ENCODE data around the gene CNTNAP2.

The CNTNAP2 gene

DNA sequence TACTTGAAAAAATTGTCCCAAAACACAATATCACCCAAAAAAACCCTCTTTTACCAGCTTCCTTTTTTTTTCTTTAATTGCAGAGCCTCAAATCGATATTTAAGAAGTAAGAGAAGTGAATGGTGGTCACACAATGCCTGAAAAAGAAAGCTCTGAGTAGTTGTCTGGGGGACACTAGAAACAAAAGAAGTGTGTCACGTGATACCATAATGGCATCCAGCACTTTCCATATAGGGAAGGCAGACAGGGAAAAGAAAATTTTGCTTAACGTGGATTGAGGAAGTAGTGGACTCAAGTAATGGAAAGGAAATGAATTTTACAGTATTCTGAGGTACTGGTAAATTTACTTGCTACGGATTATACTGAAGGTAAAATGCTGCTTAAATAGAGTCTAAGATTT lies 1708.1 kb downstream of the CNTNAP2 start:
- Histone ChIP-seq H3K36me3 (no peaks in the 10 kb centered on the region), H3K4me3 (no peak overlapping the region), H3K27me3 (no peaks in the 10 kb centered on the region), H3K9ac (no peak overlapping the region), H3K4me1 (no peaks in the 10 kb centered on the region), H3K4me2 (no peak overlapping the region), H3K27ac (no peak overlapping the region), H3K9me3 (no peaks in the 10 kb centered on the region), H4K20me1 (no peaks in the 10 kb centered on the region)
- no peak for TF ChIP-seq Cebpa-rat (IDR thresholded peaks at IDR 0.05)

- Histone ChIP-seq H3K9ac (no peak overlapping the region), H3K27ac (no peak overlapping the region), H3K4me2 (no peak overlapping the region), H4K20me1 (no peaks in the 10 kb centered on the region), H3K4me1 (no peaks in the 10 kb centered on the region), H3K27me3 (no peaks in the 10 kb centered on the region), H3K9me3 (no peaks in the 10 kb centered on the region), H3K4me3 (no peak overlapping the region), H3K36me3 (no peaks in the 10 kb centered on the region)
- no peak for TF ChIP-seq Cebpa-rat (IDR thresholded peaks at IDR 0.05)
Measured at GRCh38 chr7:147829016-147829415, 1712.4 kb downstream of the CNTNAP2 start.

DNA sequence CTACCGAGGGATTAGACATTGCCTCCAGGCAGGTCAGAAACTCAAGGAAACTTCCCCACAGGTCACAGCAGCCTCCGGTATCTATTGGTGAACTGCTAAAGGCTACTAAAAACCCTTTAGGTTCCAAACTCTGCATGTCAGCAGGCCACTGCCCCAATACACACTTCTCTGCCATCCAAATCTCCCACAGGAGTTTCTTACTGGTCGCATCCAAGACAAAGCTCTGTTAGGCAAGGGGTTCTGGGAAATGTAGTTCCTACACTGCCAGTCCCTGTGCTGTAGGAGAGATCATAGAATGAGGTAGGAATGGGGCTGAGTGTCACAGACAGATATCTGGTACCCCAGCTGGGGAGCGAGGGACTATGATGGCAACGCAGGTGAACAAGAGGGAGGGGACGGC lies 1717.0 kb downstream of the CNTNAP2 start:
- H3K9ac ChIP-seq: no peak overlapping the region
- peaks cover 14% of the 10 kb centered on the region for H3K9me3 ChIP-seq
- no peak overlapping the region for H3K4me3 ChIP-seq

GRCh38 chr7:147833970-147834369 lies 1717.4 kb downstream of the CNTNAP2 start:
- Histone ChIP-seq H3K4me1 (no peaks in the 10 kb centered on the region), H3K27me3 (no peaks in the 10 kb centered on the region), H3K4me2 (no peak overlapping the region), H3K27ac (no peak overlapping the region), H3K9ac (no peak overlapping the region), H4K20me1 (no peaks in the 10 kb centered on the region), H3K9me3 (peaks cover 14% of the 10 kb centered on the region), H3K4me3 (no peak overlapping the region), H3K36me3 (no peaks in the 10 kb centered on the region)
- TF ChIP-seq Cebpa-rat (IDR thresholded peaks at IDR 0.05): no peak

More for the DNA sequence above, 1717.0 kb downstream of the CNTNAP2 start:
- Histone ChIP-seq H3K36me3 (no peaks in the 10 kb centered on the region), H3K4me2 (no peak overlapping the region), H3K27me3 (no peaks in the 10 kb centered on the region), H3K4me1 (no peaks in the 10 kb centered on the region), H3K27ac (no peak overlapping the region), H4K20me1 (no peaks in the 10 kb centered on the region)
- TF ChIP-seq Cebpa-rat (IDR thresholded peaks at IDR 0.05): no peak

DNA sequence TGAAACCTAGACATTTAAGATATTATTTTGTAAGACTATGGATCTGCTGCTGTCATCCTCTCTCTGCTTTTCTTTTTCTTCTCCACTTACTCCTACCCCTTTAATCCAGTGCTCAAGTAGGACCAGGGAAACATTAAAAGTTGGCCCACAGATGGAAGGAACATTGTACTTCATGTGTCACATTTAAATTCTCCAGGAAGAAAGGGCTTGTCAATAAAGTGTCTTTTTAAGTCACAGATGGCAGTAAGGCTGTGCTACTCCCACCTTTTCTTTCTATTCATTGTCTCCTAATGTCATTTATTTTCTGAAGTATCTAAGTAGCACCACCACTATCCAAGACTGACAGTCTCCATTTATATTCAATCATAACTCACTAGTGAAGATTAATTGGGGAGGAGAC lies 1736.2 kb downstream of the CNTNAP2 start:
- Histone ChIP-seq H3K9me3 (peaks cover 5% of the 10 kb centered on the region), H3K9ac (no peak overlapping the region), H3K36me3 (no peaks in the 10 kb centered on the region), H3K4me1 (no peaks in the 10 kb centered on the region), H3K4me2 (no peak overlapping the region), H3K27me3 (no peaks in the 10 kb centered on the region), H4K20me1 (no peaks in the 10 kb centered on the region), H3K27ac (no peak overlapping the region), H3K4me3 (no peak overlapping the region)
- no peak for TF ChIP-seq Cebpa-rat (IDR thresholded peaks at IDR 0.05)

DNA sequence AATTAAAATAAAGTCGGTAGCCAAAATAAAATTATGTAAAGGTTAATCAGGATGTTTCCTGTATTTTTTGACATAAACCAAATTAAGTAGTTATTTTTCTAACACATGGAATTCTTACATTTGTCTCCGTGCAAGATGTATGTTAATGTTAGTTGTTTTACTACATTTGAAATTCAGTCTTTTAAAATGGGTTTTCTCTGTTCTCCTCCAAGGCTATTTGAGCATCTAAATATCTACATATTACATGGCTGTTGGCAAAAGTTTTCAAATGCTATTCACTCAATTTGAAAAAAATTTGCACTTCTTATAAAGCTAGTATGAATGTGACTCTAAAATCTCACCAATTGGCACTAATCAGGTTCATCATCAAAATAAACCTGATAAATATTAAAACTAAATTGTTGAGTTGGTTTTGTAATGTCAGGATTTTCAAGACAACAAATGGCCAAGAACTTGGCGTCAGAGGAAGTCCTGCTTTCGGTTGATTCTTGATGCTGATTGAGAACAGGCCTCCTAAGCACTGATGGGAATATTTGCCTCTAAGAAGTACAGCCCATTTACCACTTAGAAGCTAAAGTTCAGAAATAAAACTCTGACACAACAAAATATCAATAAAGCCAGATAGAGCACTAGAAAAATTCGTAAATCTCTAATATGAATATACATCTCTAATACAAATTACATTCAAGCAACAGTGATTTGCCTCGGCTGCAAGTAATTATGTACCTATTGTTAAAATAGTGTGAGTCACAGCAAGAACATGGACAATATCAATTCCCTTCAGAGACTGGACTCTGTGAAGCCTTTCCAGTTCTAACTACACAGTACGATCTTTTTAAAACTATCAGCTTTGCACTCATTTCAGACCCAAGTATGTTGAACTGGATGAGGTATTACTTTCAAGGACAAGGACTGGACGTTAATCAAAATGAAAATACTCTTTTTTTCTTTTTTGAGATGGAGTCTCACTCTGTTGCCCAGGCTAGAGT lies 1740.8 kb downstream of the CNTNAP2 start:
- no peak for TF ChIP-seq Cebpa-rat (IDR thresholded peaks at IDR 0.05)
- Histone ChIP-seq H3K4me1 (no peaks in the 10 kb centered on the region), H3K9ac (no peak overlapping the region)

DNA sequence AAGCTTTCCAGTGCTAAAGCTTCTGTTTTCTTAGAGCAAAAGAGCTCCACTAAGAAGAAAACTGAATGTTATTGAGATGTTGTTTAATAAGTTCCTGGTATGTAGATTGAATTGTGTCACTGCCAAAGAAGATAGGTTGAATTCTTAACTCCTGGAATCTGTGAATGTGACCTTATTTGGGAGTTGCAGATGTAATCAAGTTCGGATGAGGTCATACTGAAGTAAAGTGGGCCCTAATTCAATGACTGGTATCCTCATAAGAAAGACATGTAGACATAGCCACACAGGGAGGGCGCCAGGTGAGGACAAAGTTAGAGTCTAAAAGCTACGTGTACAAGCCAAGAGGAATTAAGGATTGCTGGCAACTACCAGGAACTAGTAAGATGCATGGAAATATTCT lies 1741.8 kb downstream of the CNTNAP2 start:
- no peak overlapping the region for H3K4me2 ChIP-seq
- no peaks in the 10 kb centered on the region for H3K9me3 ChIP-seq
- H3K4me3 ChIP-seq: no peak overlapping the region
- no peaks in the 10 kb centered on the region for H3K36me3 ChIP-seq
- no peak for TF ChIP-seq Cebpa-rat (IDR thresholded peaks at IDR 0.05)
- no peaks in the 10 kb centered on the region for H3K4me1 ChIP-seq
- H3K27me3 ChIP-seq: no peaks in the 10 kb centered on the region
- no peak overlapping the region for H3K27ac ChIP-seq
- no peak overlapping the region for H3K9ac ChIP-seq
- H4K20me1 ChIP-seq: no peaks in the 10 kb centered on the region

More for the DNA sequence above, 1740.8 kb downstream of the CNTNAP2 start:
- Histone ChIP-seq H3K4me2 (no peak overlapping the region), H3K27ac (no peak overlapping the region), H3K9me3 (no peaks in the 10 kb centered on the region), H3K4me3 (no peak overlapping the region), H3K27me3 (no peaks in the 10 kb centered on the region), H4K20me1 (no peaks in the 10 kb centered on the region), H3K36me3 (no peaks in the 10 kb centered on the region)

DNA sequence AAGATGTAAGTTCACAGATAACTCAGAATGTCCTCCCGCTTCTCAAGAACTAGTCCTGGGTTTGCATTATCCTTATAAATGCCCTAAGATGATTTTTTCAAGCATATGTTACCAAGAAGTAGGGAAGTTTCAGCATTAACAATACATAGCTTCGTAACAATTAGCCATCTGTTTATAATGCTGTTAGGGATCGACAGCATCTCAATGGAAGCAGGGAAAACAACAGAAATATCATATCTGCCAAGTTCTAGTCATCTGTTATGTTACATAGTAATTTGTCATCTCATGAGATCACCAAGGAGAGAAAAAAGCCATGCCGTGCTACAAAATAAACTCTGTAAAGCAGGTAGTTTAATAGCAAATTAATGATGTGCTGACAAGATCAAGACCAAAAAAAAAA lies 1742.4 kb downstream of the CNTNAP2 start:
- Histone ChIP-seq H3K27me3 (no peaks in the 10 kb centered on the region), H3K36me3 (no peaks in the 10 kb centered on the region), H3K4me2 (no peak overlapping the region), H3K9ac (no peak overlapping the region), H3K9me3 (no peaks in the 10 kb centered on the region), H3K4me1 (no peaks in the 10 kb centered on the region), H3K27ac (no peak overlapping the region), H4K20me1 (no peaks in the 10 kb centered on the region), H3K4me3 (no peak overlapping the region)
- no peak for TF ChIP-seq Cebpa-rat (IDR thresholded peaks at IDR 0.05)

GRCh38 chr7:147859486-147859885 lies 1742.9 kb downstream of the CNTNAP2 start:
- Histone ChIP-seq H3K4me1 (no peaks in the 10 kb centered on the region), H3K9me3 (no peaks in the 10 kb centered on the region), H3K36me3 (no peaks in the 10 kb centered on the region), H3K4me3 (no peak overlapping the region), H3K27ac (no peak overlapping the region), H3K27me3 (no peaks in the 10 kb centered on the region), H3K9ac (no peak overlapping the region), H4K20me1 (no peaks in the 10 kb centered on the region), H3K4me2 (no peak overlapping the region)
- TF ChIP-seq Cebpa-rat (IDR thresholded peaks at IDR 0.05): no peak

GRCh38 chr7:147861058-147861716 lies 1744.6 kb downstream of the CNTNAP2 start:
- Histone ChIP-seq H3K4me1 (no peaks in the 10 kb centered on the region), H3K9me3 (no peaks in the 10 kb centered on the region), H4K20me1 (no peaks in the 10 kb centered on the region), H3K36me3 (no peaks in the 10 kb centered on the region), H3K4me2 (no peak overlapping the region), H3K27ac (no peak overlapping the region), H3K27me3 (no peaks in the 10 kb centered on the region), H3K9ac (no peak overlapping the region), H3K4me3 (no peak overlapping the region)
- TF ChIP-seq Cebpa-rat (IDR thresholded peaks at IDR 0.05): no peak
